Stomach smooth muscle (tissue), 2 donors: ENCODE results near the gene STARD7.
"Not testable (repeated sequence)": the region's sequence is repeated elsewhere in the genome, so short reads cannot be mapped to it uniquely, and the experiment has no call there.

ENCODE experiments used
- H3K27ac ChIP-seq: one replicate; pipeline ENCODE4 v1.7.0; 2013; ENCODE audit warnings: mild to moderate bottlenecking, low read length, inconsistent platforms
- H3K27me3 ChIP-seq, 2 donors: one replicate each; pipeline ENCODE4 v1.7.0; 2013; ENCODE audit warnings: low read length in 2 of 2; ENCODE audit not compliant: insufficient read depth in 2 of 2, control insufficient read depth in 1 of 2
- H3K36me3 ChIP-seq, 2 donors: one replicate each; pipeline ENCODE4 v1.7.0; 2013; ENCODE audit warnings: low read length in 2 of 2; ENCODE audit not compliant: control insufficient read depth in 2 of 2, insufficient read depth in 2 of 2
- H3K4me1 ChIP-seq: one replicate; pipeline ENCODE4 v1.7.0; 2013; ENCODE audit warnings: low read length; ENCODE audit not compliant: control insufficient read depth, insufficient read depth
- H3K4me3 ChIP-seq, 2 donors: one replicate each; pipeline ENCODE4 v1.7.0; 2013; ENCODE audit warnings: low read length in 2 of 2
- H3K9ac ChIP-seq, 2 donors: one replicate each; pipeline ENCODE4 v1.7.0; 2013; ENCODE audit warnings: low read length in 2 of 2, mild to moderate bottlenecking in 1 of 2
- H3K9me3 ChIP-seq, 2 donors: one replicate each; pipeline ENCODE4 v1.7.0; 2013; ENCODE audit warnings: low read length in 2 of 2; ENCODE audit not compliant: control insufficient read depth in 2 of 2
- donor health status: healthy.
- donor health status: Pancreatic carcinoma.

STARD7 gene

DNA sequence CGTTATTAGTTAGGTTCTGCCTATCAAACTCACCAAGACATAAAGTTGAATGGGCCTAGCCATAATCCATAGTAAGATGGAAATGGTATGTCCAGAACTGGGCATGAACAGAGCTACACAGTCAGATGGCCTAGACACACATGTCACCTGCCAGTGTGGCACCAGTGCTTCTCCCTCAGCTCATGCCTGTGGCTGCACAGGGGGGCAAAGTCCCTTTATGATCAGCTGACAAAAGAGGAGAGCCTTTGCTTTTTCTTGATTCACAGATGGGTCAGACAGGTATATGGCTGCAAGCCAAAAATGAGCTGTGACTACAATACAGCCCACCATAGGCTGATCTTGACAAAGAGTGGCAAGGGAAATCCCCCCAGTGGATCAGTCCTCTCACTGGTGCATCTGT, 28.3 kb upstream of the STARD7 start:
- H3K4me3 ChIP-seq, result no peak overlapping the region
- H3K4me1 ChIP-seq, result no peaks in the 10 kb centered on the region
- H3K27ac ChIP-seq, result no peak overlapping the region
- H3K27me3 ChIP-seq, result no peaks in the 10 kb centered on the region
- no peak overlapping the region for H3K9ac ChIP-seq
- H3K9me3 ChIP-seq, result no peaks in the 10 kb centered on the region
- peaks cover 4 to 5% of the 10 kb centered on the region in 2 donors for H3K36me3 ChIP-seq

DNA sequence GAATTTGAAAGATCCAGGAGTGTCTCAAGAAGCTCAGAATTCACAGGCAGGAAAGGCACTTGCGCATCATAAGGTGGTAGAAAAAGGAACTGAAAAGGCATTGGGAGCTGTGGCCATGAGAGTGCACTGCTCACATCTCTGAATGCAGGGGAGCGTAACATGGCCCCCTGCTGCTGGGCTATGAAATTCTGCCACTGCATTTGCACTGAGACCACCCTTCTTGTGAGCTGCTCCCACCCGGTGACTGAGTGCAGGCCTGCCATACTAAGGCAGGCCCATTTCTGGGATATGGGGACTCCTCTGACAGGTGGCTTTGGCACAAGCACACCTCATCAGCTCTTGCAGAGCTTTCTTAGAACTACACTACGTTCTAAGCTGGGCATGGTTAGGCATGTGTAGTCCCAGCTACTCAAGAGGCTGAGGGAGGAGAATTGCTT, 25.3 kb upstream of the STARD7 start:
- Histone ChIP-seq H3K4me1 (no peaks in the 10 kb centered on the region), H3K27ac (no peak overlapping the region), H3K9me3 (no peaks in the 10 kb centered on the region), H3K36me3 (peaks cover 0 to 2% of the 10 kb centered on the region in 2 donors), H3K4me3 (no peak overlapping the region), H3K27me3 (no peaks in the 10 kb centered on the region), H3K9ac (no peak overlapping the region)

DNA sequence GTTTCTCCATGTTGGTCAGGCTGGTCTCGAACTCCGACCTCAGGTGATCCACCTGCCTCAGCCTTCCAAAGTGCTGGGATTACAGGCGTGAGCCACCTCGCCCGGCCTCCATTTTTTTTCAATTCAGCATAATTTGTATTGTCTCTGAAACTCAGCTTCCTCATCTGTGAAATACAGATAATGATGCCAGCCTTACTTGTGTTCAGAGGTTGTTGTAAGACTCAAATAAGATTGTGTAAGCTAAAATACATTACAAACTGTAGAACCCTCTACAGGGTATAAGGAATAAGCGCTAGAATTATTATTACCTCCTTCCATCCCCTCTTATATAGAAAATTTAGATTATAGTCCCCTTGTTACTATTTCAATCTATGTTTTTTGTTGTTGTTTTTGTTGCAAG, 24.8 kb upstream of the STARD7 start:
- Histone ChIP-seq H3K27me3 (no peaks in the 10 kb centered on the region), H3K9me3 (no peaks in the 10 kb centered on the region), H3K36me3 (peaks cover 0 to 2% of the 10 kb centered on the region in 2 donors), H3K9ac (no peak overlapping the region), H3K4me3 (no peak overlapping the region), H3K27ac (no peak overlapping the region), H3K4me1 (no peaks in the 10 kb centered on the region)

DNA sequence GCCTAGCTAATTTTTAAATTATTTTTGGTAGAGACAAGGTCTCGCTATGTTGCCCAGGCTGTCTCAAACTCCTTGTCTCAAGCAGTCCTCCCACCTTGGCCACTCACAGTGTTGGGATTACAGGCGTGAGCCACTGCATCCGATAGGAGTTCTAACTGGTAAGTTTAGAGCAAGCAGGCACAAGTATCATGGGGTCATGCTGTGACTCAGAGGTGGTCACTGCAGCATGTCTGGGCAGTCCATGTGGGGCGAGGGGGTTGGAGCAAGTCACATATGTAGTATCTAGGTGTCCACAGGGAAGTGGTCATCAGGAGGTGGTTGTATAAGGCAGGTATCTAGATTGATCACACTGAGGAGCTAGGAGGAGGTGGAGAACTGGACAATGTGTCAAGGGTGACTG, 22.7 kb upstream of the STARD7 start:
- Histone ChIP-seq H3K27ac (no peak overlapping the region), H3K4me3 (no peak overlapping the region), H3K4me1 (no peaks in the 10 kb centered on the region), H3K27me3 (no peaks in the 10 kb centered on the region), H3K36me3 (peaks cover 0 to 2% of the 10 kb centered on the region in 2 donors), H3K9ac (no peak overlapping the region), H3K9me3 (no peaks in the 10 kb centered on the region)

DNA sequence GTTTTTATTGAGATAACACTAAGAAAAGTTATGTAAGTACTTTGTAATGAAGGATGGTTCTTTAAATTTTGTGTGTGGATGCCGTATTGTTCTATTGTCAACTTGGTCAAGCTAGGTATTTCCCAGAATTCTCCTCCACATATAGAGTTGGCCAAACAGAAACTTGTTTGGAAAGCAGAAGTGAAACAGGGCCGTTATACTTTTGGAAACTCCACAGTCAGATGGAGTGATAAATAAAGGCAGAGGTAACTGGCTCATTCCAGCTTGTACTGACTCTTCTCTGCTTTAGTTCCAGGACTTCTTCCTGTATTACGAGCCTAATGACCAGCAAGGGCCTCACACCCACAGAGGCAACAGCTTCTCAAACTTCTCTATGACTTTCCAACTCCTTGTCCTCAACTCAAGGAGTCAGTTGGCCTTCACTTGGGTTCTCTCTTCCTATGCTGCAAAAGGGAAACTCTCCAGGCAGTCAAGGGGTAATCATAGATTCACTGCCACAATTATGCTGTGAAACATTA, 16.4 kb upstream of the STARD7 start:
- H3K4me1 ChIP-seq, result no peaks in the 10 kb centered on the region
- no peaks in the 10 kb centered on the region for H3K9me3 ChIP-seq
- no peak overlapping the region for H3K9ac ChIP-seq
- H3K27ac ChIP-seq, result no peak overlapping the region
- H3K36me3 ChIP-seq, result peaks cover 0 to 2% of the 10 kb centered on the region in 2 donors
- H3K27me3 ChIP-seq, result no peaks in the 10 kb centered on the region
- H3K4me3 ChIP-seq, result no peak overlapping the region

GRCh38 chr2:96221106-96221505, 12.5 kb upstream of the STARD7 start:
- not testable (repeated sequence) for H3K27me3 ChIP-seq, H3K9me3 ChIP-seq, H3K4me3 ChIP-seq, H3K4me1 ChIP-seq, H3K27ac ChIP-seq, H3K9ac ChIP-seq, H3K36me3 ChIP-seq

DNA sequence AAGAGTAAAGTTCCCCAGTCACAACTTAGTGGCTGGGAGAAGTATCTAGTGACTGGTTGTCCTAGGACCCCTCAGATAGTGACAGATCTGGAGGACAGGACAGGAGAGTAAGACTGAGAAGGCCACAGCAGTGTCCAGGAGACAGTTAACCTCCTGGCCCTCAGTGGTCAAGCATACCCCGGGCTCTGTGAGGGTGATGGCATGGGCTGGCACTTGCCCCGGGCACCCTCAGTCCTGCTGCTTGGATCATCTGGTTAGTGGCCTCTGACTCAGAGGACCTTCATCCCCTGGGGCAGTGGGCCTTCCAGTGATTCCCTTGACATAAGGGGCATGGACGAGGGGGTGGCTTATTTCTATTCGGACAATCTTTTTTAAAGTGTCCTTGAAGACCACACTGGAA, 11.3 kb upstream of the STARD7 start:
- H3K4me1 ChIP-seq, H3K27me3 ChIP-seq, H3K36me3 ChIP-seq, H3K4me3 ChIP-seq, H3K27ac ChIP-seq, H3K9me3 ChIP-seq, H3K9ac ChIP-seq: not testable (repeated sequence)

DNA sequence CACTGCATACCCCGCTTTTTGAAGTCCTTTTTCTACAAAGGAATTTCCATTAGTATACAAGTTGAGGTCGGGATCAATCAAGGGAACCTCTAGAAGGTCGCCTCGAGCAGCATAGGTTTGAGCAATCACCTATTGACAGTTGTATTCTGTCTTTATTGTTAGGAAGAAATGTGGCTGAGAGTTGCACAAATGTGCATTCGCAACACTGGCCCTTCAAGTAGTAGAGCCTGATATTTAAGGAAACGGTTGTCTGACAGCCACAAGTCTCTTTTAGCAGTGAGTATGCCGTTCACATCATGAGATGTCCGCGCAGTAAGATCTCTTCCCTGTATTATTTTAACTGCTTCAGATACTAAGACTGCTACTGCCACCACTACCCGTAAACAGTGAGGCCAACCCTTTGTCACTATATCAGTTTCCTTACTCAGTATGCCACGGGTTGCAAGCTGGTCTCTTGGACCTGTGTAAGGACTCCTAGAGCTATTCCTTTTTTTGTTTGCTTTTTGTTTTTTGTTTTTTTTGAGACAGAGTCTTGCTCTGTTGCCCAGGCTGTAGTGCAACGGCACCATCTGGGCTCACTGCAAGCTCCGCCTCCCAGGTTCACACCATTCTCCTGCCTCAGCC, 10.0 kb upstream of the STARD7 start:
- Histone ChIP-seq H3K27ac (no peak overlapping the region), H3K36me3 (no peaks in the 10 kb centered on the region), H3K4me1 (no peaks in the 10 kb centered on the region), H3K27me3 (no peaks in the 10 kb centered on the region), H3K9me3 (no peaks in the 10 kb centered on the region), H3K4me3 (no peak overlapping the region), H3K9ac (no peak overlapping the region)

GRCh38 chr2:96214554-96214953, 5.9 kb upstream of the STARD7 start:
- no peak overlapping the region for H3K9ac ChIP-seq
- H3K27ac ChIP-seq, result no peak overlapping the region
- H3K36me3 ChIP-seq, result no peaks in the 10 kb centered on the region
- H3K4me1 ChIP-seq, result peaks cover 7% of the 10 kb centered on the region
- no peaks in the 10 kb centered on the region for H3K27me3 ChIP-seq
- H3K4me3 ChIP-seq, result no peak overlapping the region
- no peaks in the 10 kb centered on the region for H3K9me3 ChIP-seq

DNA sequence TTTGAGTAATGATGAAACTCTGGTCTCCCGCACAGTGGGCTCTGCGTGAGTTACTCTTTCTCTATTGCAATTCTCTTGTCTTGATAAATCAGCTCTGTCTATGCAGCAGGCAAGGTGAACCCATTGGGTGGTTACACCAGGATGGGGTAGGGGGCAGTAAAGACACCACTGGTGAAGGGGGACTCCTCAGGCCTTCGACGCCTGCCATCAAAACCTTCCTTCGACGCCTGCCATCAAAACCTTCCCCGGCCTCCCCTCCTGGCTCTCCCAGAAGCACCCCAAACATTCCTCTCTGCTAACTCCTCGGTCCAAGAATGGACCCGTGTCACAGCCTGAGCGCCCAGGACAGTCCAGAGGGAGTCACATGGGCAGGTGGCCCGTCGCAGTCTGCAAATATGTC, 4.8 kb upstream of the STARD7 start:
- H3K4me3 ChIP-seq, result no peak overlapping the region

GRCh38 chr2:96212339-96212738, 3.7 kb upstream of the STARD7 start:
- Histone ChIP-seq H3K27me3 (no peaks in the 10 kb centered on the region), H3K36me3 (no peaks in the 10 kb centered on the region), H3K9me3 (no peaks in the 10 kb centered on the region), H3K4me3 (no peak overlapping the region), H3K4me1 (peaks cover 12% of the 10 kb centered on the region), H3K9ac (no peak overlapping the region), H3K27ac (no peak overlapping the region)

More for the DNA sequence above, 4.8 kb upstream of the STARD7 start:
- Histone ChIP-seq H3K4me1 (peaks cover 10% of the 10 kb centered on the region), H3K9ac (no peak overlapping the region), H3K27me3 (no peaks in the 10 kb centered on the region), H3K27ac (no peak overlapping the region), H3K36me3 (no peaks in the 10 kb centered on the region), H3K9me3 (no peaks in the 10 kb centered on the region)
